ENCODE data around the gene GPR149. TPM values are rescaled to one million over a fixed set of nuclear protein-coding genes. Genes with fewer than 3 reads are reported as not detected.

GPR149 gene, protein sequence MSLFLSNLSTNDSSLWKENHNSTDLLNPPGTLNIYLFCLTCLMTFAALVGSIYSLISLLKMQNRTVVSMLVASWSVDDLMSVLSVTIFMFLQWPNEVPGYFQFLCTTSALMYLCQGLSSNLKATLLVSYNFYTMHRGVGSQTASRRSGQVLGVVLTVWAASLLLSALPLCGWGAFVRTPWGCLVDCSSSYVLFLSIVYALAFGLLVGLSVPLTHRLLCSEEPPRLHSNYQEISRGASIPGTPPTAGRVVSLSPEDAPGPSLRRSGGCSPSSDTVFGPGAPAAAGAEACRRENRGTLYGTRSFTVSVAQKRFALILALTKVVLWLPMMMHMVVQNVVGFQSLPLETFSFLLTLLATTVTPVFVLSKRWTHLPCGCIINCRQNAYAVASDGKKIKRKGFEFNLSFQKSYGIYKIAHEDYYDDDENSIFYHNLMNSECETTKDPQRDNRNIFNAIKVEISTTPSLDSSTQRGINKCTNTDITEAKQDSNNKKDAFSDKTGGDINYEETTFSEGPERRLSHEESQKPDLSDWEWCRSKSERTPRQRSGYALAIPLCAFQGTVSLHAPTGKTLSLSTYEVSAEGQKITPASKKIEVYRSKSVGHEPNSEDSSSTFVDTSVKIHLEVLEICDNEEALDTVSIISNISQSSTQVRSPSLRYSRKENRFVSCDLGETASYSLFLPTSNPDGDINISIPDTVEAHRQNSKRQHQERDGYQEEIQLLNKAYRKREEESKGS
- total RNA-seq = not detected in 2 replicates

GRCh38 chr3:154430014-154430413 lies at the start of gene GPR149:
Gene GPR149 (minus strand): TSS chr3:154430190. CDS start chr3:154429615, 575 bp downstream.

DNA sequence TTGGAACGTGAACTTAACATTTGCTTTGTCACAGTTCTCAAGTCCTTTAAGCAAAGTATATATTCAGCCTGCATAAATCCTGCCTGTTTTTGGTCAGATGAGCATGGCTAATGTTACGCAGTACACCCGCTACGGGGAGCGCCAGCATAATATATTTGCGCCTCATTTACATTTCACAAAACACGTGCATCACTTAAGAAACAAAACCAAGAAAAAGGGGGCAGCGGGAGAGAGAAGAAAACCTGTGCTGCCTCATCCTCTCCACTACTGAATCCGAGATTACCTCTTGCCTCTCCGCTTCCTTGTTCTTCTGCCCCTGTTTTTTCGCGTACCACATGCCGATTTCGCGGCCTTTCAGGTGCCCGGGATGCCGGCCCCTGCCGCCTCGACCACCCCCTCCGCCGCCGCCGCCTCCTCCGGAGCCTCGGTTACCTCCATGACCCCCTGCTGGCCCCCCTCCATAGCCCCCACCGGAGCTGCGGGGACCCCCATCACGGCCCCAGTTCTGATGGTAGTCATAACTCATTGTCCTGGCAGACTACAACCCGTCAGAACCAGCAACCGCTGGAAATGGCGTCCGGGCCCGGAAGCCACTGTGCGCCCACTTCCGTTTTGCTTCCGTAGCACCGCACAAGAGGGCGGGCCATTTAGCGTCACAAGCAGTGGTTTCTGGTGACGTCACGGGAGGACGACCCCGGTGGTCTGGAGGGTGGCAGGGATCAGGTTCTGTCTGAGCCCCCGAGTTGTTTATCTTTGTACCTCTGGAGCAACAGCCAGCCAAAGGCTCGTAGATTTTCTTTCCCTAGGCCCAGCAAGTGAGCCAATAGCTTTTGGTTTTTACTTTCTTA lies 105.9 kb downstream of the GPR149 start, which contains the start of gene DHX36:
DHX36 (minus strand) TSS at position 597 of the 848 bp plus-strand sequence; CDS start at position 526, 71 bp downstream.

Other genes starting within 250 kb of the GPR149 start
- 17.8 and 34.8 TPM in 2 replicates for gene DHX36, start 105.7 kb downstream of the GPR149 start, total RNA-seq

All from bronchial smooth muscle cell (primary cell).